Ovary (tissue), 9 donors: ENCODE results near the gene NPTXR. TPM values are rescaled to one million over a fixed set of nuclear protein-coding genes. Genes with fewer than 3 reads are reported as not detected.

ENCODE experiments used
- DNase-seq, 5 donors: peaks; one replicate each; pipeline ENCODE4 v3.0.0-alpha.2; 2019 to 2020
- H3K27ac ChIP-seq, 2 donors: fragments of 200-600 bp; one replicate each; pipeline versions ENCODE4 v1.5.1 to v1.8.0; 2019 to 2022
- H3K27me3 ChIP-seq: fragments of 200-600 bp; one replicate; pipeline ENCODE4 v1.8.0; 2022
- H3K36me3 ChIP-seq: fragments of 200-600 bp; sonication (generic); one replicate; pipeline ENCODE4 v1.5.1; 2019
- H3K4me1 ChIP-seq: one replicate; pipeline ENCODE4 v1.8.1; 2013; ENCODE audit warnings: mild to moderate bottlenecking, moderate library complexity; ENCODE audit not compliant: insufficient read depth
- H3K4me3 ChIP-seq: fragments of 200-600 bp; sonication (generic); one replicate; pipeline ENCODE4 v1.5.1; 2017
- H3K9me3 ChIP-seq, 2 donors: fragments of 200-600 bp in 1 of 2; sonication (generic) in 1 of 2; one replicate each; pipeline versions ENCODE4 v1.5.1 to v1.8.1; 2013 to 2019; ENCODE audit warnings: mild to moderate bottlenecking in 1 of 2, moderate library complexity in 1 of 2
- CTCF ChIP-seq, 3 donors: fragments of 450-650 bp in 2 of 3; fragments of 200-600 bp in 1 of 3; IDR thresholded peaks; one replicate each; pipeline versions ENCODE4 v1.5.1 to v1.8.0; 2016 to 2022; ENCODE audit warnings: antibody characterized with exemption in 3 of 3, mild to moderate bottlenecking in 1 of 3
- EP300 ChIP-seq: sonication (generic); formaldehyde crosslinking; IDR thresholded peaks from one replicate; pipeline ENCODE4 v1.6.1; 2017; ENCODE audit warnings: antibody characterized with exemption
- POLR2A ChIP-seq: fragments of 450-650 bp; IDR thresholded peaks from one replicate; pipeline ENCODE4 v1.6.1; 2017; ENCODE audit warnings: antibody characterized with exemption, mild to moderate bottlenecking, moderate library complexity
- WGBS, 3 donors: extraction: QIAGEN DNeasy Blood & Tissue Kit in 1 of 3; methylation state at CpG; one replicate each; pipeline versions ENCODE4 v1.1.5 to v1.1.7; 2013 to 2017; 5-methylcytosine and 5-hydroxymethylcytosine counted together
- intact Hi-C, 4 donors: fragments of 100-400 bp; cut with DNase I; formaldehyde crosslinking; loops; one replicate each; pipeline versions ENCODE4 v1.11.0 to v1.15.1; 2022 to 2023
- polyA plus RNA-seq, 2 donors: library from polyadenylated mRNA; stranded (reverse); fragments of 200-250 nt in 1 of 2; fragments of 350-450 nt in 1 of 2; fragmentation: Illumina TruSeq in 1 of 2; extraction: RNeasy Lipid Tissue Mini Kit (QIAGEN cat#74804) in 1 of 2; gene quantifications; one replicate each; pipeline ENCODE4 v1.2.3, GENCODE V29; 2013 to 2014
- total RNA-seq, 7 donors: library from RNA; depleted of rRNA in 2 of 7; stranded (reverse); fragments of >200 nt in 2 of 7; fragmentation: NEBNext Ultra II Directional in 3 of 7; extraction: Animal tissue kit (Norgen Biotek cat#: 25700) in 3 of 7; gene quantifications; one replicate each; pipeline versions ENCODE4 v1.1.0 to v1.2.4, GENCODE V29; 2016 to 2023
- donor health status: DM: no; HTN: no; CAD: no; lungs with moderate emphysema.
- donor health status: DM: no; HTN: no; CAD: no.
- donor health status: Bipolar disorder and iron deficiency.
- donor health status: DM: yes; HTN: yes; CAD: no.
- donor health status: DM: no; HTN: no; CAD: no.
- donor health status: DM: yes; HTN: yes; CAD: no.

NPTXR gene
- total and polyA plus RNA-seq, 9 donors: 5.2 to 23.1 (median 14.9) TPM

GRCh38 chr22:38772623-38772873 lies 71.3 kb downstream of the NPTXR start:
- intact Hi-C loops: loop anchor here (5.0 to 10.0 kb wide), 7 partner anchors 70 to 342 kb away; partner anchors contain the start of gene NPTXR (in 2 of the 4)
- Histone ChIP-seq H3K9me3 (no peaks in the 10 kb centered on the region), H3K27ac (no peak overlapping the region), H3K27me3 (no peaks in the 10 kb centered on the region), H3K4me1 (peaks cover 1% of the 10 kb centered on the region), H3K36me3 (no peaks in the 10 kb centered on the region), H3K4me3 (no peak overlapping the region)
- WGBS, 3 donors: 71 to 83% (median 81%) methylated on average over 8 of the region's 8 CpGs
- no peak for DNase-seq
- TF ChIP-seq POLR2A (no peak), CTCF (IDR thresholded peaks at IDR 0.05) (no peak), EP300 (no peak)

GRCh38 chr22:38770257-38770949 lies 73.4 kb downstream of the NPTXR start:
- TF ChIP-seq CTCF (IDR thresholded peaks at IDR 0.05): no peak
- no peak for TF ChIP-seq EP300
- no peak for TF ChIP-seq POLR2A
- no peaks in the 10 kb centered on the region for H3K36me3 ChIP-seq
- DNase-seq: no peak
- H3K4me3 ChIP-seq: no peak overlapping the region
- H3K4me1 ChIP-seq: peaks cover 3% of the 10 kb centered on the region
- WGBS, 3 donors: 87 to 91% (median 89%) methylated on average over 16 of the region's 16 CpGs
- no peaks in the 10 kb centered on the region for H3K27me3 ChIP-seq
- intact Hi-C loops: loop anchor here (5.0 to 10.0 kb wide), 7 partner anchors 72 to 344 kb away; partner anchors contain the start of gene NPTXR (in 2 of the 4)
- H3K9me3 ChIP-seq: no peaks in the 10 kb centered on the region
- H3K27ac ChIP-seq: no peak overlapping the region

Other genes starting within 250 kb of the NPTXR start
- 1 to 10 TPM in 6 of 7 donors, under 1 TPM in 1; 1.00 to 7.4 (median 2.5) TPM for gene FAM227A, start 187.6 kb downstream of the NPTXR start, total RNA-seq
- gene FAM227A, start 187.6 kb downstream of the NPTXR start, polyA plus RNA-seq: under 1 TPM; 0.72 to 0.76 TPM
- 10 to 100 TPM; 15.5 to 45.2 (median 35.0) TPM for gene CBY1, start 187.4 kb downstream of the NPTXR start, total RNA-seq
- 10 to 100 TPM; 54.0 to 84.0 TPM for gene CBY1, start 187.4 kb downstream of the NPTXR start, polyA plus RNA-seq
- 10 to 100 TPM; 30.0 to 68.3 (median 57.7) TPM for gene TOMM22, start 162.1 kb downstream of the NPTXR start, total RNA-seq
- gene TOMM22, start 162.1 kb downstream of the NPTXR start, polyA plus RNA-seq: 10 to 100 TPM; 30.6 to 96.3 TPM
- 100 to 1,000 TPM in 1 of 7 donors, 10 to 100 TPM in 6; 43.1 to 138 (median 48.7) TPM for gene JOSD1, start 143.1 kb downstream of the NPTXR start, total RNA-seq
- 10 to 100 TPM; 33.6 to 55.2 TPM for gene JOSD1, start 143.1 kb downstream of the NPTXR start, polyA plus RNA-seq
- 10 to 100 TPM; 40.5 to 71.3 (median 62.3) TPM for gene GTPBP1, start 138.1 kb downstream of the NPTXR start, total RNA-seq
- gene GTPBP1, start 138.1 kb downstream of the NPTXR start, polyA plus RNA-seq: 10 to 100 TPM; 16.9 to 29.8 TPM
- gene SUN2, start 88.0 kb downstream of the NPTXR start, total RNA-seq: 100 to 1,000 TPM; 152 to 311 (median 205) TPM
- 100 to 1,000 TPM in 1 of 2 donors, 10 to 100 TPM in 1; 21.2 to 156 TPM for gene SUN2, start 88.0 kb downstream of the NPTXR start, polyA plus RNA-seq
- 10 to 100 TPM; 12.1 to 26.4 (median 16.3) TPM for gene DNAL4, start 49.9 kb downstream of the NPTXR start, total RNA-seq
- gene DNAL4, start 49.9 kb downstream of the NPTXR start, polyA plus RNA-seq: 10 to 100 TPM; 12.2 to 23.5 TPM
- 100 to 1,000 TPM in 5 of 7 donors, 10 to 100 TPM in 2; 32.7 to 175 (median 120) TPM for gene CBX6, start 28.2 kb upstream of the NPTXR start, total RNA-seq
- 10 to 100 TPM; 22.6 to 26.4 TPM for gene CBX6, start 28.2 kb upstream of the NPTXR start, polyA plus RNA-seq
- under 1 TPM in 3 of 7 donors, not detected in 4; 0.50 to 0.95 (median 0.64) TPM for gene APOBEC3A, start 113.6 kb upstream of the NPTXR start, total RNA-seq
- gene APOBEC3A, start 113.6 kb upstream of the NPTXR start, polyA plus RNA-seq: 1 to 10 TPM in 1 of 2 donors, under 1 TPM in 1; 0.10 to 1.2 TPM
- 1 to 10 TPM in 4 of 7 donors, under 1 TPM in 2, not detected in 1; 0.43 to 1.9 (median 1.4) TPM for gene APOBEC3B, start 138.3 kb upstream of the NPTXR start, total RNA-seq
- under 1 TPM; 0.70 to 0.98 TPM for gene APOBEC3B, start 138.3 kb upstream of the NPTXR start, polyA plus RNA-seq
- 10 to 100 TPM in 6 of 7 donors, 1 to 10 TPM in 1; 7.0 to 63.4 (median 52.4) TPM for gene APOBEC3C, start 170.2 kb upstream of the NPTXR start, total RNA-seq
- 10 to 100 TPM; 35.1 to 88.9 TPM for gene APOBEC3C, start 170.2 kb upstream of the NPTXR start, polyA plus RNA-seq
- 1 to 10 TPM; 2.3 to 9.8 (median 6.3) TPM for gene APOBEC3D, start 177.1 kb upstream of the NPTXR start, total RNA-seq
- 1 to 10 TPM; 4.8 to 5.0 TPM for gene APOBEC3D, start 177.1 kb upstream of the NPTXR start, polyA plus RNA-seq
- gene APOBEC3F, start 196.8 kb upstream of the NPTXR start, total RNA-seq: 10 to 100 TPM in 5 of 7 donors, 1 to 10 TPM in 2; 7.6 to 51.4 (median 32.3) TPM
- gene APOBEC3F, start 196.8 kb upstream of the NPTXR start, polyA plus RNA-seq: 10 to 100 TPM in 1 of 2 donors, 1 to 10 TPM in 1; 7.4 to 14.2 TPM
- gene APOBEC3G, start 233.2 kb upstream of the NPTXR start, total RNA-seq: 10 to 100 TPM; 13.2 to 36.5 (median 24.7) TPM
- gene APOBEC3G, start 233.2 kb upstream of the NPTXR start, polyA plus RNA-seq: 10 to 100 TPM; 19.6 to 36.3 TPM